HL-60 (cell line): Measurements from ENCODE around the gene SLAMF6.
A peak's percentile ranks its signal among the peaks of the same experiment; 100 is the strongest.

Experiments used
- DNase-seq, 2 experiments: peaks; one replicate each; pipeline ENCODE4 v3.0.0-alpha.2; 2010 to 2020; ENCODE audit warnings: low read depth in 1 of 2, low spot score in 1 of 2
- H3K27ac ChIP-seq: fragments of 250-450 bp; sonication (Bioruptor Pico); replicated peaks from 2 replicates; pipeline ENCODE4 v1.5.1; 2020; ENCODE audit warnings: mild to moderate bottlenecking, moderate library complexity
- H3K27me3 ChIP-seq: fragments of 250-450 bp; sonication (Bioruptor Pico); 2 replicates; pipeline ENCODE4 v1.5.1; 2021; ENCODE audit warnings: mild to moderate bottlenecking, moderate library complexity; ENCODE audit not compliant: insufficient read depth, poor library complexity, severe bottlenecking
- H3K4me3 ChIP-seq: replicated peaks from 2 replicates; pipeline ENCODE4 v1.5.1; 2011; ENCODE audit warnings: mild to moderate bottlenecking, control low read depth, low read length; ENCODE audit not compliant: insufficient read depth
- CTCF ChIP-seq: IDR thresholded peaks from one replicate; pipeline ENCODE4 v1.5.1; 2011; ENCODE audit warnings: low read length, control low read depth, inconsistent platforms; ENCODE audit not compliant: insufficient read depth
- GABPA ChIP-seq: IDR thresholded peaks from 2 replicates; pipeline ENCODE4 v1.6.1; 2012; ENCODE audit warnings: low read depth
- POLR2AphosphoS5 ChIP-seq: IDR thresholded peaks from 2 replicates; pipeline ENCODE4 v1.6.1; 2012; ENCODE audit warnings: low read depth
- REST ChIP-seq: IDR thresholded peaks from 2 replicates; pipeline ENCODE4 v1.6.1; 2012; ENCODE audit warnings: low read depth; ENCODE audit not compliant: insufficient replicate concordance
- SPI1 ChIP-seq: IDR thresholded peaks from 2 replicates; pipeline ENCODE4 v1.6.1; 2012; ENCODE audit warnings: low read depth, mild to moderate bottlenecking, borderline replicate concordance

SLAMF6 gene

GRCh38 chr1:160540859-160541233 is 17.8 kb upstream of the SLAMF6 start:
- Histone ChIP-seq H3K4me3 (no peak overlapping the region), H3K27ac (peak overlapping the region; percentile 77), H3K27me3 (no peaks in the 10 kb centered on the region)
- no peak for DNase-seq
- TF ChIP-seq SPI1 (no peak), GABPA (no peak), CTCF (no peak), REST (no peak), POLR2AphosphoS5 (no peak)

- DNase-seq: peak; percentile 39 to 95
- peak; percentile 24 for TF ChIP-seq REST
- TF ChIP-seq CTCF: no peak
- TF ChIP-seq SPI1: peak; percentile 99
- TF ChIP-seq GABPA: 0 out of 2 replicates have a peak, but pooled peaks have one; percentile 12
- peak; percentile 99 for TF ChIP-seq POLR2AphosphoS5
- H3K27ac ChIP-seq: peak overlapping the region; percentile 77
- no peaks in the 10 kb centered on the region for H3K27me3 ChIP-seq
- no peak overlapping the region for H3K4me3 ChIP-seq
Observed at GRCh38 chr1:160539990-160540858, 17.2 kb upstream of the SLAMF6 start.

GRCh38 chr1:160539684-160539989 is 16.6 kb upstream of the SLAMF6 start:
- peak overlapping the region; percentile 77 for H3K27ac ChIP-seq
- TF ChIP-seq SPI1 (no peak), CTCF (no peak), REST (no peak), POLR2AphosphoS5 (no peak), GABPA (no peak)
- no peak for DNase-seq
- no peak overlapping the region for H3K4me3 ChIP-seq
- H3K27me3 ChIP-seq: no peaks in the 10 kb centered on the region
